Astrocyte of the spinal cord (primary cell): ENCODE data around the gene KIF25.

Source experiments
- DNase-seq: peaks from one replicate; pipeline ENCODE4 v3.0.0; 2011; ENCODE audit warnings: low read depth, low spot score
- H3K4me3 ChIP-seq: 2 replicates; pipeline ENCODE4 v1.5.1; 2011; ENCODE audit warnings: low read depth, mild to moderate bottlenecking, low read length, moderate library complexity
- CTCF ChIP-seq: IDR thresholded peaks from 2 replicates; pipeline ENCODE4 v1.5.1; 2012; ENCODE audit warnings: low read depth, mild to moderate bottlenecking, low read length, inconsistent platforms
- in situ Hi-C: cut with HindIII; loops from 2 replicates; pipeline ENCODE4 v1.10.0; 2017; ENCODE audit warnings: low sequenced_read_pairs

KIF25 gene

GRCh38 chr6:167978607-167979006, 18.9 kb upstream of the KIF25 start:
- DNase-seq, result no peak
- no peak for TF ChIP-seq CTCF
- in situ Hi-C loops, result no loop called here
- H3K4me3 ChIP-seq, result no peak overlapping the region

GRCh38 chr6:167979436-167980139, 17.9 kb upstream of the KIF25 start:
- DNase-seq, result no peak
- H3K4me3 ChIP-seq, result no peak overlapping the region
- no peak for TF ChIP-seq CTCF
- in situ Hi-C loops, result no loop called here

GRCh38 chr6:167980911-167981580, 16.4 kb upstream of the KIF25 start:
- no peak overlapping the region for H3K4me3 ChIP-seq
- DNase-seq, result peak; percentile 29
- TF ChIP-seq CTCF, result no peak
- in situ Hi-C loops, result no loop called here

- no peak for DNase-seq
- in situ Hi-C loops, result no loop called here
- TF ChIP-seq CTCF, result no peak
- H3K4me3 ChIP-seq, result no peak overlapping the region
Observed at GRCh38 chr6:167981916-167982462, 15.5 kb upstream of the KIF25 start.

GRCh38 chr6:167984144-167984719, 13.2 kb upstream of the KIF25 start:
- no peak overlapping the region for H3K4me3 ChIP-seq
- no peak for DNase-seq
- TF ChIP-seq CTCF, result no peak
- in situ Hi-C loops, result no loop called here

GRCh38 chr6:167984876-167985604, 12.4 kb upstream of the KIF25 start:
- DNase-seq, result no peak
- TF ChIP-seq CTCF, result no peak

More at GRCh38 chr6:167984876-167985604, 12.4 kb upstream of the KIF25 start:
- in situ Hi-C loops, result no loop called here
- no peak overlapping the region for H3K4me3 ChIP-seq
